ENCODE results near the gene UTF1.
"Not testable (repeated sequence)": the region's sequence is repeated elsewhere in the genome, so short reads cannot be mapped to it uniquely, and the experiment has no call there.

Gene UTF1

GRCh38 chr10:133231946-133232574 is 2.0 kb downstream of the UTF1 start:
- H3K27ac ChIP-seq (ENCODE audit: low read depth, low read length) = no peak overlapping the region
- H3K79me2 ChIP-seq (ENCODE audit: control insufficient read depth, low read length) = no peaks in the 10 kb centered on the region
- no peaks in the 10 kb centered on the region for H3K9me3 ChIP-seq (ENCODE audit: control insufficient read depth, insufficient read depth, low read length)
- no peaks in the 10 kb centered on the region for H4K20me1 ChIP-seq (ENCODE audit: control insufficient read depth, insufficient read depth, low read depth, low read length)
- H3F3A ChIP-seq (ENCODE audit: control insufficient read depth, insufficient read depth) = no peaks in the 10 kb centered on the region
- H3K4me1 ChIP-seq (ENCODE audit: control insufficient read depth, low read length) = no peaks in the 10 kb centered on the region
- TF ChIP-seq EZH2phosphoT487 (IDR thresholded peaks at IDR 0.05; ENCODE audit: borderline replicate concordance, low read length) = no peak
- TF ChIP-seq CTCF (IDR thresholded peaks at IDR 0.05; ENCODE audit: low read depth, low read length, poor library complexity, severe bottlenecking) = no peak
- H3K4me2 ChIP-seq (ENCODE audit: low read length) = no peak overlapping the region
- H3K9me2 ChIP-seq (replicated peaks; ENCODE audit: control insufficient read depth, low read length) = no peaks in the 10 kb centered on the region
- H3K4me3 ChIP-seq (ENCODE audit: low read length) = no peak overlapping the region
- H3K36me3 ChIP-seq (ENCODE audit: control insufficient read depth, low read length) = no peaks in the 10 kb centered on the region
- no peaks in the 10 kb centered on the region for H3K27me3 ChIP-seq (ENCODE audit: control insufficient read depth, low read length)

GRCh38 chr10:133234796-133235195 is 4.8 kb downstream of the UTF1 start:
- H4K20me1 ChIP-seq (ENCODE audit: control insufficient read depth, insufficient read depth, low read depth, low read length); H3K27ac ChIP-seq (ENCODE audit: low read depth, low read length); H3K9me2 ChIP-seq (replicated peaks; ENCODE audit: control insufficient read depth, low read length); H3K9me3 ChIP-seq (ENCODE audit: control insufficient read depth, insufficient read depth, low read length); H3K79me2 ChIP-seq (ENCODE audit: control insufficient read depth, low read length); H3F3A ChIP-seq (ENCODE audit: control insufficient read depth, insufficient read depth); H3K36me3 ChIP-seq (ENCODE audit: control insufficient read depth, low read length); H3K4me3 ChIP-seq (ENCODE audit: low read length); H3K4me2 ChIP-seq (ENCODE audit: low read length); H3K27me3 ChIP-seq (ENCODE audit: control insufficient read depth, low read length); H3K4me1 ChIP-seq (ENCODE audit: control insufficient read depth, low read length): not testable (repeated sequence)

- Histone ChIP-seq H3F3A (ENCODE audit: control insufficient read depth, insufficient read depth) (no peaks in the 10 kb centered on the region), H3K27ac (ENCODE audit: low read depth, low read length) (no peak overlapping the region), H3K36me3 (ENCODE audit: control insufficient read depth, low read length) (no peaks in the 10 kb centered on the region), H3K79me2 (ENCODE audit: control insufficient read depth, low read length) (no peaks in the 10 kb centered on the region), H3K4me3 (ENCODE audit: low read length) (no peak overlapping the region), H3K4me2 (ENCODE audit: low read length) (no peak overlapping the region), H3K9me2 (replicated peaks; ENCODE audit: control insufficient read depth, low read length) (no peaks in the 10 kb centered on the region), H3K27me3 (ENCODE audit: control insufficient read depth, low read length) (no peaks in the 10 kb centered on the region), H3K9me3 (ENCODE audit: control insufficient read depth, insufficient read depth, low read length) (no peaks in the 10 kb centered on the region), H3K4me1 (ENCODE audit: control insufficient read depth, low read length) (no peaks in the 10 kb centered on the region), H4K20me1 (ENCODE audit: control insufficient read depth, insufficient read depth, low read depth, low read length) (no peaks in the 10 kb centered on the region)
- TF ChIP-seq EZH2phosphoT487 (IDR thresholded peaks at IDR 0.05; ENCODE audit: borderline replicate concordance, low read length) (no peak), CTCF (IDR thresholded peaks at IDR 0.05; ENCODE audit: low read depth, low read length, poor library complexity, severe bottlenecking) (no peak)
Measured at GRCh38 chr10:133235265-133235855, 5.3 kb downstream of the UTF1 start.

- Histone ChIP-seq H3K4me3 (ENCODE audit: low read length) (no peak overlapping the region), H3K36me3 (ENCODE audit: control insufficient read depth, low read length) (no peaks in the 10 kb centered on the region), H3K27me3 (ENCODE audit: control insufficient read depth, low read length) (peaks cover 1% of the 10 kb centered on the region), H3K9me2 (replicated peaks; ENCODE audit: control insufficient read depth, low read length) (no peaks in the 10 kb centered on the region), H3K27ac (ENCODE audit: low read depth, low read length) (no peak overlapping the region), H3K79me2 (ENCODE audit: control insufficient read depth, low read length) (no peaks in the 10 kb centered on the region), H4K20me1 (ENCODE audit: control insufficient read depth, insufficient read depth, low read depth, low read length) (no peaks in the 10 kb centered on the region), H3F3A (ENCODE audit: control insufficient read depth, insufficient read depth) (no peaks in the 10 kb centered on the region), H3K4me1 (ENCODE audit: control insufficient read depth, low read length) (no peaks in the 10 kb centered on the region), H3K9me3 (ENCODE audit: control insufficient read depth, insufficient read depth, low read length) (no peaks in the 10 kb centered on the region), H3K4me2 (ENCODE audit: low read length) (no peak overlapping the region)
- no peak for TF ChIP-seq CTCF (IDR thresholded peaks at IDR 0.05; ENCODE audit: low read depth, low read length, poor library complexity, severe bottlenecking)
Measured at GRCh38 chr10:133235932-133236331, 5.9 kb downstream of the UTF1 start.

Data from DOHH2 (cell line).